Heart left ventricle (tissue), 16 donors: Measurements from ENCODE around the gene SZT2. TPM values are rescaled to one million over a fixed set of nuclear protein-coding genes. Genes with fewer than 3 reads are reported as not detected.

Experiments
- ATAC-seq, 4 donors: fragments of 200-7000 bp; cut with Tn5 transposase; one replicate each; pipeline ENCODE4 v1.9.1; 2020 to 2022; ENCODE audit warnings: moderate library complexity in 4 of 4, mild to moderate bottlenecking in 3 of 4, moderate number of reproducible peaks in 1 of 4
- DNase-seq, 5 donors: peaks; one replicate each; pipeline ENCODE4 v3.0.0-alpha.2; 2020
- H3K27ac ChIP-seq, 12 donors: fragments of 200-600 bp; sonication (generic) in 4 of 12; one replicate each; pipeline versions ENCODE4 v1.5.0 to v1.8.0; 2016 to 2022; ENCODE audit warnings: mild to moderate bottlenecking in 2 of 12
- H3K27me3 ChIP-seq, 9 donors: fragments of 200-600 bp; sonication (generic) in 2 of 9; one replicate each; pipeline versions ENCODE4 v1.5.1 to v1.8.0; 2016 to 2022; ENCODE audit warnings: mild to moderate bottlenecking in 3 of 9
- H3K36me3 ChIP-seq, 9 donors: fragments of 200-600 bp; sonication (generic) in 2 of 9; one replicate each; pipeline versions ENCODE4 v1.5.0 to v1.8.0; 2018 to 2022; ENCODE audit warnings: mild to moderate bottlenecking in 2 of 9
- H3K4me1 ChIP-seq, 12 donors: fragments of 200-600 bp; sonication (generic) in 4 of 12; one replicate each; pipeline versions ENCODE4 v1.5.0 to v1.8.0; 2016 to 2022; ENCODE audit warnings: mild to moderate bottlenecking in 3 of 12
- H3K4me3 ChIP-seq, 12 donors: fragments of 200-600 bp; sonication (generic) in 4 of 12; one replicate each; pipeline versions ENCODE4 v1.5.0 to v1.8.0; 2017 to 2022; ENCODE audit warnings: mild to moderate bottlenecking in 9 of 12, moderate library complexity in 4 of 12
- H3K9me3 ChIP-seq, 12 donors: fragments of 200-600 bp; sonication (generic) in 4 of 12; one replicate each; pipeline versions ENCODE4 v1.5.0 to v1.8.0; 2016 to 2022; ENCODE audit warnings: mild to moderate bottlenecking in 1 of 12
- CTCF ChIP-seq, 12 donors: fragments of 200-600 bp; sonication (generic) in 4 of 12; IDR thresholded peaks; one replicate each; pipeline versions ENCODE4 v1.5.0 to v1.8.0; 2018 to 2022; ENCODE audit warnings: antibody characterized with exemption in 12 of 12, mild to moderate bottlenecking in 5 of 12
- POLR2A ChIP-seq, 2 donors: fragments of 450-650 bp; IDR thresholded peaks; one replicate each; pipeline ENCODE4 v1.6.1; 2017; ENCODE audit warnings: antibody characterized with exemption in 2 of 2, mild to moderate bottlenecking in 2 of 2, moderate library complexity in 2 of 2
- WGBS, 4 donors: extraction: QIAGEN DNeasy Blood & Tissue Kit in 2 of 4; methylation state at CpG; one replicate each; pipeline versions ENCODE4 v1.1.5 to v1.1.7; 2013 to 2018; 5-methylcytosine and 5-hydroxymethylcytosine counted together
- intact Hi-C, 10 donors: fragments of 100-400 bp; cut with DNase I; formaldehyde crosslinking; loops; one replicate each; pipeline versions ENCODE4 v1.11.1 to v1.14.2; 2022
- polyA plus RNA-seq, 2 donors: library from polyadenylated mRNA; stranded (reverse); fragments of 200-250 nt; gene quantifications; one replicate each; pipeline ENCODE4 v1.2.3, GENCODE V29; 2013
- total RNA-seq, 9 donors: library from RNA; depleted of rRNA in 2 of 9; stranded (reverse); fragments of >200 nt in 2 of 9; fragmentation: NEBNext Ultra II Directional in 3 of 9; extraction: Animal tissue kit (Norgen Biotek cat#: 25700) in 3 of 9; gene quantifications; one replicate each; pipeline versions ENCODE4 v1.1.0 to v1.2.4, GENCODE V29; 2016 to 2023
- donor health status: ischemic (EF 13 %, LVEDD 7.1; RV severe dilation, severe dysfunction).
- donor health status: healthy with polysubstance abuse.
- donor health status: DM: no; HTN: yes; CAD: no.
- donor health status: DM: no; HTN: no; CAD: no.
- donor health status: ischemic (EF 25% LVEDD 6.9; RV normal size, moderate dysfunction).
- donor health status: ischemic (EF 25% LVEDD 5.7; RV mildly dilated, moderate dysfunction).
- donor health status: healthy.
- donor health status: DM: yes; HTN: yes; CAD: no.
- donor health status: ischemic (EF 35%, LVEDD 5.7; RV mildly dilated, moderate dysfunction).
- donor health status: nonischemic (EF 11% LVEDD 7.7; RV severe dilation, severe dysfunction).
- donor health status: DM: yes; HTN: yes; CAD: no.
- donor health status: PGD.
- donor health status: ischemic (EF 29% LVEDD 5.4; RV normal size, mild dysfunction).
- donor health status: nonischemic (EF 23%, LVEDD 6.1; RV moderate dilation, normal function).

Gene SZT2
- total and polyA plus RNA-seq, 11 donors = 13.1 to 39.7 (median 24.4) TPM

- no peak for DNase-seq
- 91 to 95% (median 94%) methylated on average over 6 of the region's 6 CpGs for WGBS, 4 donors
- Histone ChIP-seq H3K4me1 (peaks cover 16 to 46% (median 38%) of the 10 kb centered on the region in 12 donors), H3K27ac (no peak overlapping the region), H3K4me3 (no peak overlapping the region), H3K27me3 (no peaks in the 10 kb centered on the region), H3K36me3 (peaks cover 0 to 62% (median 57%) of the 10 kb centered on the region in 9 donors), H3K9me3 (no peaks in the 10 kb centered on the region)
- TF ChIP-seq CTCF (IDR thresholded peaks at IDR 0.05) (no peak), POLR2A (IDR thresholded peaks at IDR 0.05) (no peak)
- intact Hi-C loops = loop anchor here in 5 of 10 donors (10.0 kb wide), 2 partner anchors 152 to 462 kb away; no protein-coding TSS in a partner anchor
- ATAC-seq = no peak
Measured at GRCh38 chr1:43386676-43387075, 3.0 kb upstream of the SZT2 start.

GRCh38 chr1:43387976-43388599 is 1.6 kb upstream of the SZT2 start:
- peaks cover 13 to 32% (median 26%) of the 10 kb centered on the region in 12 donors for H3K4me1 ChIP-seq
- H3K4me3 ChIP-seq = peak overlapping the region in 7 of 12 donors; percentile 71 to 98 (median 89)
- TF ChIP-seq POLR2A (IDR thresholded peaks at IDR 0.05) (no peak), CTCF (IDR thresholded peaks at IDR 0.05) (no peak)
- 60 to 64% (median 61%) methylated on average over 4 of the region's 4 CpGs for WGBS, 4 donors
- intact Hi-C loops = loop anchor here in 7 of 10 donors (2.0 to 10.0 kb wide), 4 partner anchors 19 to 463 kb away; partner anchors contain the start of gene ELOVL1 (in 2 of the 7)
- no peak overlapping the region for H3K27ac ChIP-seq
- ATAC-seq (no peak), DNase-seq (no peak)
- no peaks in the 10 kb centered on the region for H3K27me3 ChIP-seq
- H3K9me3 ChIP-seq = no peaks in the 10 kb centered on the region
- H3K36me3 ChIP-seq = peaks cover 0 to 50% (median 49%) of the 10 kb centered on the region in 9 donors

DNA sequence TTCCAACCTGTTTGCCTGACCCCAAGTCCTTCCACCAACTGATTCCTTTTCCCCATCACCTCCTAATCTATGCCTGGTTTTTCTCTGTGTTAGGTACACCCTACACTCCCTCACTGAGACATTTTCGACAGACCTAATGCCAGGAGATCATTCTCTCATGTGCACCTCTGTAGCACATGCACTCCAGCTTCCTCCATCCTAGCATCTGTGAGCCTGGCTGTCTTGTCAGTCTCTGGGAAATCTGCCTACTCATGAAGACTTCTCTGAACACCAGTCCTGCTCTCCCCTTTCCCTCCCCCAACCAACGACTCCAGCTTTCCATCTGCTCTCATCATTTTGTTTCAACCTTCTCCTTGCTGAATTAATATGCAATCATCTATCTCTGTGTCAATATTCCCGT is 1.1 kb upstream of the SZT2 start:
- DNase-seq (no peak), ATAC-seq (no peak)
- Histone ChIP-seq H3K27me3 (no peaks in the 10 kb centered on the region), H3K36me3 (peaks cover 0 to 47% (median 43%) of the 10 kb centered on the region in 9 donors), H3K27ac (peak overlapping the region in 4 of 12 donors; percentile 83 to 88 (median 86)), H3K4me3 (peak overlapping the region; percentile 51 to 98 (median 84)), H3K4me1 (peaks cover 13 to 32% (median 26%) of the 10 kb centered on the region in 12 donors), H3K9me3 (no peaks in the 10 kb centered on the region)
- intact Hi-C loops = loop anchor here in 7 of 10 donors (2.0 to 10.0 kb wide), 4 partner anchors 20 to 464 kb away; partner anchors contain the start of gene ELOVL1 (in 2 of the 7)
- WGBS, 4 donors = 48 to 58% (median 50%) methylated on average over 3 of the region's 3 CpGs
- TF ChIP-seq POLR2A (IDR thresholded peaks at IDR 0.05) = no peak
- TF ChIP-seq CTCF (IDR thresholded peaks at IDR 0.05) = no peak

GRCh38 chr1:43392702-43393101 is 3.0 kb downstream of the SZT2 start:
- no peaks in the 10 kb centered on the region for H3K9me3 ChIP-seq
- H3K4me3 ChIP-seq = no peak overlapping the region
- WGBS, 4 donors = 66 to 80% (median 70%) methylated on average over 3 of the region's 3 CpGs
- H3K36me3 ChIP-seq = peaks cover 0 to 41% (median 17%) of the 10 kb centered on the region in 9 donors
- ATAC-seq (no peak), DNase-seq (no peak)
- TF ChIP-seq POLR2A (IDR thresholded peaks at IDR 0.05) (no peak), CTCF (IDR thresholded peaks at IDR 0.05) (no peak)
- H3K27me3 ChIP-seq = no peaks in the 10 kb centered on the region
- H3K4me1 ChIP-seq = peaks cover 13 to 27% (median 23%) of the 10 kb centered on the region in 12 donors
- intact Hi-C loops = no loop called here
- no peak overlapping the region for H3K27ac ChIP-seq
